Heart left ventricle (tissue), 13 donors: Measurements from ENCODE around the gene NSUN2.

ENCODE experiments used
- POLR2A ChIP-seq, 2 donors: fragments of 450-650 bp; IDR thresholded peaks; one replicate each; pipeline ENCODE4 v1.6.1; 2017; ENCODE audit warnings: antibody characterized with exemption in 2 of 2, mild to moderate bottlenecking in 2 of 2, moderate library complexity in 2 of 2
- TF ChIP-seq, protein P1 (sequence below), 12 donors: fragments of 200-600 bp; sonication (generic) in 4 of 12; IDR thresholded peaks; one replicate each; pipeline versions ENCODE4 v1.5.0 to v1.8.0; 2018 to 2022; ENCODE audit warnings: antibody characterized with exemption in 12 of 12, mild to moderate bottlenecking in 5 of 12
- donor health status: ischemic (EF 13 %, LVEDD 7.1; RV severe dilation, severe dysfunction).
- donor health status: DM: no; HTN: yes; CAD: no.
- donor health status: DM: no; HTN: no; CAD: no.
- donor health status: ischemic (EF 25% LVEDD 6.9; RV normal size, moderate dysfunction).
- donor health status: ischemic (EF 25% LVEDD 5.7; RV mildly dilated, moderate dysfunction).
- donor health status: ischemic (EF 35%, LVEDD 5.7; RV mildly dilated, moderate dysfunction).
- donor health status: nonischemic (EF 11% LVEDD 7.7; RV severe dilation, severe dysfunction).
- donor health status: DM: yes; HTN: yes; CAD: no.
- donor health status: PGD.
- donor health status: ischemic (EF 29% LVEDD 5.4; RV normal size, mild dysfunction).
- donor health status: nonischemic (EF 23%, LVEDD 6.1; RV moderate dilation, normal function).

DNA sequence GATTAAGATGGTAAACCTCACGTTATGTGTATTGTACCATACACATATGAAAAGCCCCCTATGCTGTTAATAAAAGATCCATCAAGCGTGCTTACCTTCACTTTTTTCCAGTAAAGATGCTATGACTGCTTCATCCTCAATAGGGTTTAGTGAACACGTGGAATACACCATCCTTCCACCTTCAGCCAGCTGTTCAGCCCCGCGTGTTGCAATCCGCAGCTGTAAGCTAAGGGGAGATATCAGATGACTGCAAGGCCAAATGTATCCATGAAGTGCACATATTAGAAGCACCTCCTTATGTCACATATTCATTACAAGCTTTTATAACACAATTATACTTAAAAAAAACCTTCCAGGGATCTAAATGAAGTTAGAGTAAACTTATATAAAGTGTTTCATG, 16.2 kb downstream of the NSUN2 start:
- TF ChIP-seq, protein P1, sequence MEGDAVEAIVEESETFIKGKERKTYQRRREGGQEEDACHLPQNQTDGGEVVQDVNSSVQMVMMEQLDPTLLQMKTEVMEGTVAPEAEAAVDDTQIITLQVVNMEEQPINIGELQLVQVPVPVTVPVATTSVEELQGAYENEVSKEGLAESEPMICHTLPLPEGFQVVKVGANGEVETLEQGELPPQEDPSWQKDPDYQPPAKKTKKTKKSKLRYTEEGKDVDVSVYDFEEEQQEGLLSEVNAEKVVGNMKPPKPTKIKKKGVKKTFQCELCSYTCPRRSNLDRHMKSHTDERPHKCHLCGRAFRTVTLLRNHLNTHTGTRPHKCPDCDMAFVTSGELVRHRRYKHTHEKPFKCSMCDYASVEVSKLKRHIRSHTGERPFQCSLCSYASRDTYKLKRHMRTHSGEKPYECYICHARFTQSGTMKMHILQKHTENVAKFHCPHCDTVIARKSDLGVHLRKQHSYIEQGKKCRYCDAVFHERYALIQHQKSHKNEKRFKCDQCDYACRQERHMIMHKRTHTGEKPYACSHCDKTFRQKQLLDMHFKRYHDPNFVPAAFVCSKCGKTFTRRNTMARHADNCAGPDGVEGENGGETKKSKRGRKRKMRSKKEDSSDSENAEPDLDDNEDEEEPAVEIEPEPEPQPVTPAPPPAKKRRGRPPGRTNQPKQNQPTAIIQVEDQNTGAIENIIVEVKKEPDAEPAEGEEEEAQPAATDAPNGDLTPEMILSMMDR (IDR thresholded peaks at IDR 0.05), result no peak
- TF ChIP-seq POLR2A (IDR thresholded peaks at IDR 0.05), result no peak
